Tibial nerve (tissue), 4 donors: ENCODE data around the gene CORT. TPM values are rescaled to one million over a fixed set of nuclear protein-coding genes. Genes with fewer than 3 reads are reported as not detected.
"Not testable (repeated sequence)": the region's sequence is repeated elsewhere in the genome, so short reads cannot be mapped to it uniquely, and the experiment has no call there.

Experiments used
- DNase-seq, 2 donors: peaks; one replicate each; pipeline ENCODE4 v3.0.0-alpha.2; 2019; ENCODE audit warnings: low spot score in 2 of 2
- H3K27ac ChIP-seq, 4 donors: fragments of 200-600 bp; sonication (generic) in 3 of 4; one replicate each; pipeline ENCODE4 v1.5.1; 2017 to 2019; ENCODE audit warnings: mild to moderate bottlenecking in 1 of 4
- H3K27me3 ChIP-seq, 2 donors: fragments of 200-600 bp; sonication (generic) in 1 of 2; one replicate each; pipeline versions ENCODE4 v1.5.1 to v1.6.0; 2017 to 2019
- H3K36me3 ChIP-seq, 3 donors: fragments of 200-600 bp; sonication (generic); one replicate each; pipeline ENCODE4 v1.5.1; 2018 to 2019
- H3K4me1 ChIP-seq, 4 donors: fragments of 200-600 bp; sonication (generic) in 3 of 4; one replicate each; pipeline ENCODE4 v1.5.1; 2017 to 2019
- H3K4me3 ChIP-seq, 4 donors: fragments of 200-600 bp; sonication (generic) in 3 of 4; one replicate each; pipeline ENCODE4 v1.5.1; 2017 to 2019; ENCODE audit warnings: mild to moderate bottlenecking in 1 of 4, moderate library complexity in 1 of 4
- H3K9me3 ChIP-seq, 4 donors: fragments of 200-600 bp; sonication (generic) in 3 of 4; one replicate each; pipeline ENCODE4 v1.5.1; 2017 to 2019
- EP300 ChIP-seq, 2 donors: sonication (generic); formaldehyde crosslinking; IDR thresholded peaks; one replicate each; pipeline ENCODE4 v1.6.1; 2017; ENCODE audit warnings: antibody characterized with exemption in 2 of 2, mild to moderate bottlenecking in 1 of 2
- POLR2A ChIP-seq, 2 donors: fragments of 450-650 bp; IDR thresholded peaks; one replicate each; pipeline ENCODE4 v1.6.1; 2017; ENCODE audit warnings: antibody characterized with exemption in 2 of 2, mild to moderate bottlenecking in 2 of 2, moderate library complexity in 2 of 2
- WGBS, 2 donors: methylation state at CpG; one replicate each; pipeline ENCODE4 v1.1.5; 2018; 5-methylcytosine and 5-hydroxymethylcytosine counted together
- total RNA-seq, 4 donors: library from RNA; depleted of rRNA; stranded (reverse); fragments of >200 nt; gene quantifications; one replicate each; pipeline ENCODE4 v1.1.0, GENCODE V29; 2016
- TF ChIP-seq, protein P1 (sequence below), 5 experiments: fragments of 200-600 bp in 3 of 5; fragments of 450-650 bp in 2 of 5; sonication (generic) in 3 of 5; IDR thresholded peaks; one replicate each; pipeline ENCODE4 v1.5.1; 2016 to 2019; ENCODE audit warnings: antibody characterized with exemption in 5 of 5, mild to moderate bottlenecking in 3 of 5, moderate library complexity in 2 of 5

CORT gene
- total RNA-seq, 4 donors from 2014 or later, result 1.7 TPM; not detected in 3

DNA sequence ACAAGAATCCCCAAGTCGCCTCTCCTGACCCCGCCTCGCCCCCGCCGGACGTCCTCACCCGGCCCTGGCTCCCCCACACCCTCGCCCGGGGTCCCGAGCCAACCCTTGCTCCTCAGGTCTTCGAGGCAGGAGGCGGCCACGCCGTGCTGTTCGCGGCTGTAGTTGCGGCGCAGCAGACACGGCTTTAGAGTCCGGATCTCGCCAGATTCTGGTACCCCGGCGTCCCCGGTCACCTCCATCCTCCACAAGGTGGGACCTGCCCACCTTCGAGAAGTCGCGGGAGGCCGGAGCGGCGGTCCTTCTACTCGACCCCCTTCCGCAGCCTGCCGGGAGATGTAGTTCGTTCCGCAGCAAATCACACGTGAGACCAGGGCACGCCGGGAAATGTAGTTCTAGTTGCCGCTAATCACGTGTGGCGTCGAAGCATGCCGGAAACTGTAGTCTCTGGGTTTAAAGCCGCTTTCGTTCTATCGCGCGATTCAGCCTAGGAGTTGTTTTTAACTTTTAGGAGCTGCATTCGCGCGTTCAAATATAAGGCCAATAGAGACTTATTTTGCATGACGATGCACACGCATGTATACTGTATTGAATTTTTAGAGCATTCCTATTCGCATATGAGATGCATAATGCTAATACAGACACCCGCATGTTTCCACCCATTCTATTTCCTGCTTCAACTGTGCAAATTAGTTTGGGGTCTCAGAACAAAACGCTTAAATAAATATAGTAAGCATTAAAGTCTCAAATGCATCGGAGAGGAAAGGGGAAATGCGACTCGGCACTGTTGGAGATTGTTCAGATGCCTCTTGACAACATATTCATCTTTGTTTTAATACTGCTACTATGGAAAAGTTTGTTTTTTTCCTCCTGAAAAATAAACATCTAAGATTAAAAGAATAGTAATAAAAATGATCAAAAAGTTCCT, 22.7 kb downstream of the CORT start, which contains the start of gene DFFA:
Gene DFFA (minus strand): TSS at position 310 of the 925 bp plus-strand sequence. CDS start 71 bp downstream, at position 239.
- DNase-seq, result peak; percentile 78 to 94
- H3K9me3 ChIP-seq, result no peaks in the 10 kb centered on the region
- H3K27me3 ChIP-seq, result no peaks in the 10 kb centered on the region
- peaks cover 0 to 23% (median 3%) of the 10 kb centered on the region in 3 donors for H3K36me3 ChIP-seq
- H3K27ac ChIP-seq, result peak within 1 kb of the TSS; percentile 57 to 82 (median 72)
- peak; percentile 75 to 93 for TF ChIP-seq EP300 (IDR thresholded peaks at IDR 0.05)
- peak in 1 of 2 donors; percentile 48 for TF ChIP-seq POLR2A (IDR thresholded peaks at IDR 0.05)
- TF ChIP-seq, protein P1, sequence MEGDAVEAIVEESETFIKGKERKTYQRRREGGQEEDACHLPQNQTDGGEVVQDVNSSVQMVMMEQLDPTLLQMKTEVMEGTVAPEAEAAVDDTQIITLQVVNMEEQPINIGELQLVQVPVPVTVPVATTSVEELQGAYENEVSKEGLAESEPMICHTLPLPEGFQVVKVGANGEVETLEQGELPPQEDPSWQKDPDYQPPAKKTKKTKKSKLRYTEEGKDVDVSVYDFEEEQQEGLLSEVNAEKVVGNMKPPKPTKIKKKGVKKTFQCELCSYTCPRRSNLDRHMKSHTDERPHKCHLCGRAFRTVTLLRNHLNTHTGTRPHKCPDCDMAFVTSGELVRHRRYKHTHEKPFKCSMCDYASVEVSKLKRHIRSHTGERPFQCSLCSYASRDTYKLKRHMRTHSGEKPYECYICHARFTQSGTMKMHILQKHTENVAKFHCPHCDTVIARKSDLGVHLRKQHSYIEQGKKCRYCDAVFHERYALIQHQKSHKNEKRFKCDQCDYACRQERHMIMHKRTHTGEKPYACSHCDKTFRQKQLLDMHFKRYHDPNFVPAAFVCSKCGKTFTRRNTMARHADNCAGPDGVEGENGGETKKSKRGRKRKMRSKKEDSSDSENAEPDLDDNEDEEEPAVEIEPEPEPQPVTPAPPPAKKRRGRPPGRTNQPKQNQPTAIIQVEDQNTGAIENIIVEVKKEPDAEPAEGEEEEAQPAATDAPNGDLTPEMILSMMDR (IDR thresholded peaks at IDR 0.05), result no peak
- H3K4me1 ChIP-seq, result peaks cover 0 to 50% (median 14%) of the 10 kb centered on the region in 4 donors
- WGBS, 2 donors, result 2 to 3% methylated on average over 41 to 51 of the region's 59 CpGs
- H3K4me3 ChIP-seq, result peak within 1 kb of the TSS; percentile 67 to 75 (median 73)

DNA sequence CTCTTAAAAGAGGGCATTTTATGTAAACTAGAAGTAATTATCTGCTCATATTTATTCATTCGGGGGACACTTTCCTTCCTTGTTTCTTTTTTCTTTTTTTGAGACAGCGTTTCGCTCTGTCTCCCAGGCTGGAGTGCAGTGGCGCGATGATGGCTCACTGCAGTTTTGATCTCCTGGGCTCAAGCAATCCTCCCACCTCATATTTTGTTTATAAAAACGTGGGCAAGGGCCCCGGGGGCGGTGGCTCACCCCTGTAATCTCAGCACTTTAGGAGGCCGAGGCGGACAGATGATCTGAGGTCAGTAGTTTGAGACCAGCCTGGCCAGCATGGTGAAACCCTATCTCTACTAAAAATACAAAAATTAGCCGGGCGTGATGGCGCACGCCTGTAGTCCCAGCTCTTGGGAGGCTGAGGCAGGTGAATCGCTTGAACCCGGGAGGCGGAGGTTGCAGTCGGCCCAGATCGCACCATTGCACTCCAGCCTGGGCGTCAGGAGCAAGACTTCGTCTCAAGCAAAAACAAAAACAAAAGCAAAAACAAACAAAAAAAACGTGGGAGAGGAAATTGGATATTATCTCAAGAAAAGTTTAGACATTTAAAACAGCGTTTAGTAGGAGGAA, 23.4 kb downstream of the CORT start:
- Histone ChIP-seq H3K27ac (peak overlapping the region in 1 of 4 donors; percentile 77), H3K4me3 (peak overlapping the region in 2 of 4 donors; percentile 67 to 74), H3K36me3 (peaks cover 0 to 16% (median 0%) of the 10 kb centered on the region in 3 donors), H3K27me3 (no peaks in the 10 kb centered on the region), H3K9me3 (no peaks in the 10 kb centered on the region), H3K4me1 (peaks cover 0 to 50% (median 14%) of the 10 kb centered on the region in 4 donors)
- 88% methylated on average over 23 of the region's 23 CpGs for WGBS, 2 donors
- no peak for DNase-seq
- TF ChIP-seq POLR2A (IDR thresholded peaks at IDR 0.05), result no peak
- TF ChIP-seq, protein P1 (IDR thresholded peaks at IDR 0.05), result no peak

DNA sequence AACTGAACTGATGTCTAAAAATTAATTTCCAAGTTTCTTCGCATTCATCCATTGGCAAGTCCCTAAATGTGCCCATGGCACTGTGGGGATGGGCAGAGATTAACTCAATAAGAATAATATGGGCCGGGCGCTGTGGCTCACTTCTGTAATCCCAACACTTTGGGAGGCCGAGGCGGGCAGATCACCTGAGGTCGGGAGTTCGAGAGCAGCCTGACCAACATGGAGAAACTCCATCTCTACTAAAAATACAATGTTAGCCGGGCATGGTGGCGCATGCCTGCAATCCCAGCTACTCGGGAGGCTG, 24.4 kb downstream of the CORT start:
- not testable (repeated sequence) for H3K36me3 ChIP-seq, H3K9me3 ChIP-seq, H3K27me3 ChIP-seq, DNase-seq
- 93% methylated on average over 10 of the region's 10 CpGs for whole genome bisulfite sequencing, 2 donors
- Histone ChIP-seq H3K27ac (peak overlapping the region in 2 of 4 donors; percentile 84 to 93), H3K4me3 (peak overlapping the region; percentile 80 to 97 (median 88)), H3K4me1 (peaks cover 0 to 50% (median 14%) of the 10 kb centered on the region in 4 donors)

DNA sequence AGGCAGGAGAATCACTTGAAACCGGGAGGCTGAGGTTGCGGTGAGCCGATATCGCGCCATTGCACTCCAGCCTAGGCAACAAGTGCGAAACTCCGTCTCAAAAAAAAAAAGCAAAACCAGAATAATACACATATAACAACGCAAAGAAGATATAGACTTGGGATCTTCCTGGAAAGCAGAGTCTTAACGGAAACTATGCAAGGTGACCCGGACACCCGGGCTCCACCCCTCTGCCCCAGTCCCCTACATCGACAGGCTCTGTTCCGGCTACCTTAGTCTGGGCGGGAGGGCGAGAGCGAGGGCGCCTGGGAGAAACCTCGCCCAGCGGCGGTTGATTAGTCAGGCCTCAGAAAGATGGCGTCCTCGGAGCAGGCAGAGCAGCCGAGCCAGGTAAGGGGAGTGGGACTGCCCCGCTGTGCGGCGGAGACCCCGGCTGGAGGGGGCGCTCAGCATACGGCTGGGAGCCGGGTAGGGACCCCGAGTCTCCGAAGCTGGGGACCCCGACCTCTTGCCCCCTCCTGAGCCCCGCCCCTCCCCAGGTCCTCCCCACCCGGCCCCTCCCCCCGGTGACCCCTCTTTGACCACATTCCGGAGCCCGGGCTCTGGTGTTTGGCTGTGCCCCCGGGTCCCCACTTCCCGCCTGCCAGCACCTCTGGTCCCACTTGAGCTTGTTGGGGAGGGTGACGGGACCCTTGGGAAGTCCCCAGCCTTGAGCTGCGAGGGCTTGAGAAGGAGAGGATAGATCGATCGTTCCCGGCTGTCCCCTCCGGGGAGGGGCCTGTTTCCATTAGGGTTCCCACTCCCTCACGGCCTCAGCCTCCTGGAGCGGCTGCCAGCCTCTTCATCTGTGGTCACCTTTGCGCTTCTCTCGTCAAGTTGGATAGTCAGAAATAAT, 25.0 kb downstream of the CORT start, which contains the start of gene PEX14:
Gene PEX14 (plus strand): TSS at position 338 of the 895 bp plus-strand sequence. CDS start 17 bp downstream, at position 355.
- TF ChIP-seq EP300 (IDR thresholded peaks at IDR 0.05) (peak in 1 of 2 donors; percentile 73), POLR2A (IDR thresholded peaks at IDR 0.05) (no peak)
- Histone ChIP-seq H3K4me1 (peaks cover 0 to 50% (median 14%) of the 10 kb centered on the region in 4 donors), H3K27me3 (no peaks in the 10 kb centered on the region), H3K27ac (peak within 1 kb of the TSS; percentile 22 to 94 (median 88)), H3K9me3 (no peaks in the 10 kb centered on the region), H3K36me3 (no peaks in the 10 kb centered on the region), H3K4me3 (peak within 1 kb of the TSS; percentile 80 to 97 (median 88))
- peak; percentile 66 to 75 for DNase-seq
- 17 to 21% methylated on average over 27 to 32 of the region's 50 CpGs for WGBS, 2 donors

DNA sequence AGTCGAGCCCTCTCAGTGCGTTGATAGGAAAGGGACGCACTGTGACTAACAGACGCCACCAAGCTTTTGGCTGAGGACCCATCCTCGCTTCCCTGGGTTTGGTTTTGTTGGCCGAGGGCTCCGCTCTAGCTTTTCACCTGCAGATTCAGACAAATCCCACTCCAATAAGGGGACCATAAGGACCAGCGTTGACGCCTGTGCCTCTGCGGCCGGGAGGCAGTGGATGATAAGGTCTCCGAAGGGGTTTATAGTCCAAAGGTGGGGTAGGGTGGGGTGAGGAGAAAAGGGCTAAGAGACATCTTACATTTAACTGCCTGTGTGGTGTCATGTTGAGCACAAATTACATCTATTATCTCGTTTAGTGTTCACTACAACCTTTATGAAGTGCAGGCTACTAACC, 25.7 kb downstream of the CORT start:
- no peaks in the 10 kb centered on the region for H3K36me3 ChIP-seq
- DNase-seq, result no peak
- TF ChIP-seq POLR2A (IDR thresholded peaks at IDR 0.05) (no peak), EP300 (IDR thresholded peaks at IDR 0.05) (no peak)
- TF ChIP-seq, protein P1 (IDR thresholded peaks at IDR 0.05), result no peak
- H3K27ac ChIP-seq, result peak overlapping the region; percentile 22 to 94 (median 88)
- peak overlapping the region; percentile 80 to 97 (median 88) for H3K4me3 ChIP-seq
- 1 to 2% methylated on average over 9 to 13 of the region's 13 CpGs for WGBS, 2 donors
- H3K27me3 ChIP-seq, result no peaks in the 10 kb centered on the region
- H3K4me1 ChIP-seq, result peaks cover 0 to 50% (median 14%) of the 10 kb centered on the region in 4 donors
- H3K9me3 ChIP-seq, result no peaks in the 10 kb centered on the region
